Measurements from ENCODE around the gene PLOD1. TPM values are rescaled to one million over a fixed set of nuclear protein-coding genes. Genes with fewer than 3 reads are reported as not detected.
A peak's percentile ranks its signal among the peaks of the same experiment; 100 is the strongest.
"Not testable (repeated sequence)": the region's sequence is repeated elsewhere in the genome, so short reads cannot be mapped to it uniquely, and the experiment has no call there.

The PLOD1 gene
- total and polyA plus RNA-seq, 8 donors = 20.0 to 55.2 (median 35.1) TPM

DNA sequence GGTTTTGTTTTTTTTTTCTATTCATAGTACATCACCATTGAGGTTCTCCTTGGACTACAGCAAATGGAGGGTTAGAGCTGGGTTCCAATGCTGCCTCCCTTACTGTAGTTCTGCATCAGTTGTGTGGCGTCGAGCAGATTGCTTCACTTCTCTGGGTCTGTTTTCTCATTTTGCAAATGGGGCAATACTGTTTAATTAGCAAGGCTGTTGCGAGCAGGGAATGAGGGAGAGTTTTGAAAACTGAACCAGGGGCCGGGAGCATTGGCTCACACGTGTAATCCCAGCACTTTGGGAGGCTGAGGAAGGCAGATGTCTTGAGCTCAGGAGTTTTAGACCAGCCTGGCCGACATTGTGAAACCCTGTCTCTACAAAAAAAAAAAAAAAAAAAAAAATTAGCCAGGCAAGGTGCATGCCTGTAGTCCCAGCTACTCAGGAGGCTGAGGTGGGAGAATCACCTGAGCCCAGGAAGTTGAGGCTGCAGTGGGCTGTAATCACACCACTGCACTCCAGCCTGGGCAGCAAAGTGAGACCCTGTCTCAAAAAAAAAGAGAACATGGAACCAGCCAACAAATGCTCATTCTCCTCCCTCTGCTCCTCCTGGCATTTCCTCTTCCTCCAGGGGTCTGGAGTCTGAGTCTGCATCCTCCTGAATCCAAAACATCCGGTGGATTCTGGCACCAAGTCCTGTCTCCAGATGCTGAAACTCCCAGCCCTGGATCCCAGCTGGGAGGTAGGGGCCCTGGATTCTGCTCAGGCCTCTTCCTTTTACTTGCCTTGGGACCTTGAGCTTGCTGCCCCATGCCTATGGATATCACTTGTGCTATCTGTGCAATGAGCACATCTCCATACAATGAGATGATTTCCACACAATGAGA lies 3.7 kb upstream of the PLOD1 start:
- WGBS, 2 donors = 56 to 73% methylated on average over 7 of the region's 7 CpGs
- peak; percentile 29 to 42 (median 32) for ATAC-seq

DNA sequence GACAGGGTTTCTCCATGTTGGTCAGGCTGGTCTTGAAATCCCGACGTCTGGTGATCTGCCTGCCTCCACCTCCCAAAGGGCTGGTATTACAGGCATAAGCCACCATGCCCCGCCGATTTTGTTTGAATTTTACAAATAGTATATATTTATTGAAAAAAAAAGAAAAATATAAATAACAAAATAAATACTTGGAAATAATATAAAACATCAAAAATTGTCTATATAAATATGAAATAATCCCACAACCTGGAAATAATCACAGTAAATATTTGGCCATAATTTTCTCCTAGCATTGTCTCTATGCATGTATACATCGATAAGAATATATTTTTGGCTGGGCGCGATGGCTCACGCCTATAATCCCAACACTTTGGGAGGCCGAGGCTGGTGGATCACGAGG lies 2.7 kb upstream of the PLOD1 start:
- intact Hi-C loops (cut with DNase I) = no loop called here
- no peaks in the 10 kb centered on the region for H3K36me3 ChIP-seq
- 87 to 94% methylated on average over 10 of the region's 10 CpGs for WGBS, 2 donors
- H3K4me3 ChIP-seq = no peak overlapping the region
- TF ChIP-seq, protein P1, sequence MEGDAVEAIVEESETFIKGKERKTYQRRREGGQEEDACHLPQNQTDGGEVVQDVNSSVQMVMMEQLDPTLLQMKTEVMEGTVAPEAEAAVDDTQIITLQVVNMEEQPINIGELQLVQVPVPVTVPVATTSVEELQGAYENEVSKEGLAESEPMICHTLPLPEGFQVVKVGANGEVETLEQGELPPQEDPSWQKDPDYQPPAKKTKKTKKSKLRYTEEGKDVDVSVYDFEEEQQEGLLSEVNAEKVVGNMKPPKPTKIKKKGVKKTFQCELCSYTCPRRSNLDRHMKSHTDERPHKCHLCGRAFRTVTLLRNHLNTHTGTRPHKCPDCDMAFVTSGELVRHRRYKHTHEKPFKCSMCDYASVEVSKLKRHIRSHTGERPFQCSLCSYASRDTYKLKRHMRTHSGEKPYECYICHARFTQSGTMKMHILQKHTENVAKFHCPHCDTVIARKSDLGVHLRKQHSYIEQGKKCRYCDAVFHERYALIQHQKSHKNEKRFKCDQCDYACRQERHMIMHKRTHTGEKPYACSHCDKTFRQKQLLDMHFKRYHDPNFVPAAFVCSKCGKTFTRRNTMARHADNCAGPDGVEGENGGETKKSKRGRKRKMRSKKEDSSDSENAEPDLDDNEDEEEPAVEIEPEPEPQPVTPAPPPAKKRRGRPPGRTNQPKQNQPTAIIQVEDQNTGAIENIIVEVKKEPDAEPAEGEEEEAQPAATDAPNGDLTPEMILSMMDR (IDR thresholded peaks at IDR 0.05) = no peak
- peak overlapping the region in 1 of 4 donors; percentile 51 for H3K27ac ChIP-seq
- FAIRE-seq (no peak), ATAC-seq (no peak), DNase-seq (no peak)
- H3K4me1 ChIP-seq = peaks cover 12 to 35% (median 18%) of the 10 kb centered on the region in 3 donors
- no peaks in the 10 kb centered on the region for H3K27me3 ChIP-seq
- no peaks in the 10 kb centered on the region for H3K9me3 ChIP-seq

More for the DNA sequence above, 3.7 kb upstream of the PLOD1 start:
- H3K4me1 ChIP-seq = peaks cover 12 to 36% (median 18%) of the 10 kb centered on the region in 3 donors
- intact Hi-C loops (cut with DNase I) = no loop called here
- DNase-seq (peak in 5 of 6 donors; percentile 69 to 88 (median 84)), FAIRE-seq (no peak)
- H3K27me3 ChIP-seq = no peaks in the 10 kb centered on the region
- TF ChIP-seq, protein P1 (IDR thresholded peaks at IDR 0.05) = no peak
- H3K27ac ChIP-seq = peak overlapping the region in 3 of 4 donors; percentile 22 to 61 (median 51)
- H3K36me3 ChIP-seq = no peaks in the 10 kb centered on the region
- H3K9me3 ChIP-seq = no peaks in the 10 kb centered on the region
- H3K4me3 ChIP-seq = no peak overlapping the region

DNA sequence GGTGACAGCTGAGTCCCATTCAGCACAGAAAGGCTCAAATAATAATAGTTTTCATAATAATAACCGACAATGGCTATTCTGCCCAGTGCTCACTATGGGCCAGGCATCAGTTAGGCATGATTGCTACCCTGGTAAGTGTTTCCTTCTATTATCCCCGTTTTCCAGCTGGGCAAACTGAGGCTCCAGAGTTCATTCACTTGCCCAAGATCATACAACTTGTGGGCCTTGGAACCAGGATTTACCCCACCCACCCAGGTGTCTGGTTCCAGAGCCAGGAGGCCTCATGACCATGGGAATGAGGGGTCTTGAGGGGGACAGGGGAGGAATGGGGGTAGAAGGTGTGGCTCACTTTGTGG lies 518 bp downstream of the PLOD1 start:
- Histone ChIP-seq H3K4me3 (peak overlapping the region; percentile 40 to 65 (median 56)), H3K36me3 (no peaks in the 10 kb centered on the region), H3K9me3 (no peaks in the 10 kb centered on the region), H3K27ac (peak overlapping the region; percentile 58 to 79 (median 72)), H3K4me1 (peaks cover 9 to 25% (median 13%) of the 10 kb centered on the region in 3 donors), H3K27me3 (no peaks in the 10 kb centered on the region)
- ATAC-seq = peak in 3 of 4 donors; percentile 1 to 6 (median 2)
- intact Hi-C loops (cut with DNase I) = no loop called here
- no peak for DNase-seq
- 8 to 9% methylated on average over 2 of the region's 2 CpGs for WGBS, 2 donors
- TF ChIP-seq, protein P1 (IDR thresholded peaks at IDR 0.05) = no peak
- no peak for FAIRE-seq

- H3K9me3 ChIP-seq, FAIRE-seq, H3K27ac ChIP-seq: not testable (repeated sequence)
These were observed 1.2 kb downstream of the PLOD1 start for GRCh38 chr1:11935733-11936132.

GRCh38 chr1:11938722-11939526 lies 4.4 kb downstream of the PLOD1 start:
- 72 to 75% methylated on average over 14 to 15 of the region's 15 CpGs for WGBS, 2 donors
- TF ChIP-seq, protein P1 (IDR thresholded peaks at IDR 0.05) = no peak
- no peak for ATAC-seq

More at GRCh38 chr1:11935733-11936132, 1.2 kb downstream of the PLOD1 start:
- intact Hi-C loops (cut with DNase I); DNase-seq; ATAC-seq; H3K36me3 ChIP-seq; H3K27me3 ChIP-seq: not testable (repeated sequence)
- Histone ChIP-seq H3K4me1 (peaks cover 3 to 23% (median 9%) of the 10 kb centered on the region in 3 donors), H3K4me3 (peak overlapping the region in 1 of 4 donors; percentile 65)
- WGBS, 2 donors = 86 to 93% methylated on average over 10 of the region's 10 CpGs

DNA sequence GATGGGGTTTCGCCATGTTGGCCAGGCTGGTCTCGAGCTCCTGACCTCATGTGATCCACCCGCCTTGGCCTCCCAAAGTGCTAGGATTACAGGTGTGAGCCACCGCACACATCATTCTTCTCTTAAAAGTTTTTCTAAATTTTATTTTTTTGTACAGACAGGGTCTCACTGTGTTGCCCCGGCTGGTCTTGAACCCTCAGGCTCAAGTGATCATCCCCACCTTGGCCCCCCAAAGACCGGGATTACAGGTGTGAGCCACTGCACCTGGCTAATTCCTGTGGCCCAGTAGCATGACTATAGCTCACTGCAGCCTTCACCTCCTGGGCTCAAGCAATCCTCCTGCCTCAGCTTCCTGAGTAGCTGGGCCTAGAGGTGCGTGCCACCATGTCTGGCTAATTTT lies 5.3 kb downstream of the PLOD1 start:
- H3K27me3 ChIP-seq; H3K9me3 ChIP-seq; H3K4me3 ChIP-seq; intact Hi-C loops (cut with DNase I); FAIRE-seq; H3K36me3 ChIP-seq; DNase-seq; ATAC-seq; H3K27ac ChIP-seq: not testable (repeated sequence)
- peaks cover 0 to 15% (median 0%) of the 10 kb centered on the region in 3 donors for H3K4me1 ChIP-seq
- 93 to 97% methylated on average over 7 of the region's 7 CpGs for WGBS, 2 donors

More at GRCh38 chr1:11938722-11939526, 4.4 kb downstream of the PLOD1 start:
- no peaks in the 10 kb centered on the region for H3K9me3 ChIP-seq
- no peaks in the 10 kb centered on the region for H3K27me3 ChIP-seq
- H3K4me3 ChIP-seq = no peak overlapping the region
- DNase-seq = no peak
- FAIRE-seq = no peak
- no peaks in the 10 kb centered on the region for H3K36me3 ChIP-seq
- H3K27ac ChIP-seq = no peak overlapping the region
- H3K4me1 ChIP-seq = peaks cover 0 to 15% (median 0%) of the 10 kb centered on the region in 3 donors
- intact Hi-C loops (cut with DNase I) = no loop called here
